Mucosa of gallbladder (tissue), 1 donor: ENCODE results near the gene TAF12. TPM values are rescaled to one million over a fixed set of nuclear protein-coding genes. Genes with fewer than 3 reads are reported as not detected.
"Not testable (repeated sequence)": the region's sequence is repeated elsewhere in the genome, so short reads cannot be mapped to it uniquely, and the experiment has no call there.

Experiments used
- DNase-seq: peaks from one replicate; pipeline ENCODE4 v3.0.0-alpha.2; 2020; ENCODE audit warnings: low spot score
- total RNA-seq: library from RNA; stranded (reverse); gene quantifications from one replicate; pipeline ENCODE4 v1.2.1, GENCODE V29; 2021
- donor health status: DM: no; HTN: no; CAD: no.

Gene TAF12
- total RNA-seq, 1 donor from 2014 or later, result 16.3 TPM

DNA sequence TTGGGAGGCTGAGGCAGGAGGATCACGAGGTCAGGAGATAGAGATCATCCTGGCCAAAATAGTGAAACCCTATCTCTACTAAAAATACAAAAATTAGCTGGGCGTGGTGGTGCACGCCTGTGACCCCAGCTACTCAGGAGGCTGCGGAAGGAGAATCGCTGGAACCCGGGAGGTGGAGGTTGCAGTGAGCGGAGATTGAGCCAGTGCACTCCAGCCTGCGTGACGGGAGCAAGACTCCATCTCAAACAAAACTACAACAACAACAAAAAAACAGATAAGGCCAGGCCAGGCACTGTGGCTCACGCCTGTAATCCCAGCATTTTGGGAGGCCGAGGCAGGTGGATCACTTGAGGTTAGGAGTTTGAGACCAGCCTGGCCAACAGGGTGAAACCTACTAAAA, 2.5 kb upstream of the TAF12 start:
- DNase-seq, result not testable (repeated sequence)

DNA sequence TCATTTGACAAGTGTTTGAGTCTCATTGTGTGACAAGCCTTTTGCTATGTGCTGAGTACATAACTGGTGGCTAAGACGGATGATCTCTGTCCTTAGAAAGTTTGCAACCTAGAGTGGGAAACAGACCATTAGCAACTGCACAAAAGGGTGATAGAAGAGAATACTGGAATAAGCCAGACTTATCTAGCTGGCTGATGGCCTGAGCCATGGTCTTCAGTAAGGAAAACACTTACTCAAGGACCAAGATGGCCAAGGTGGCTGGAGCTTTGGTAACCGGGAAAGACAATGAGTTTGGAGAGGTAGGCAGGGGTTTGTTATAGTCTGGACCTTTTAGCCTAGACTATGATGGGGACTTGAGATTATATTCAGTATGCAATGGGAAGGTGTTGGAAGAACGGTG, 1.6 kb upstream of the TAF12 start:
- no peak for DNase-seq

DNA sequence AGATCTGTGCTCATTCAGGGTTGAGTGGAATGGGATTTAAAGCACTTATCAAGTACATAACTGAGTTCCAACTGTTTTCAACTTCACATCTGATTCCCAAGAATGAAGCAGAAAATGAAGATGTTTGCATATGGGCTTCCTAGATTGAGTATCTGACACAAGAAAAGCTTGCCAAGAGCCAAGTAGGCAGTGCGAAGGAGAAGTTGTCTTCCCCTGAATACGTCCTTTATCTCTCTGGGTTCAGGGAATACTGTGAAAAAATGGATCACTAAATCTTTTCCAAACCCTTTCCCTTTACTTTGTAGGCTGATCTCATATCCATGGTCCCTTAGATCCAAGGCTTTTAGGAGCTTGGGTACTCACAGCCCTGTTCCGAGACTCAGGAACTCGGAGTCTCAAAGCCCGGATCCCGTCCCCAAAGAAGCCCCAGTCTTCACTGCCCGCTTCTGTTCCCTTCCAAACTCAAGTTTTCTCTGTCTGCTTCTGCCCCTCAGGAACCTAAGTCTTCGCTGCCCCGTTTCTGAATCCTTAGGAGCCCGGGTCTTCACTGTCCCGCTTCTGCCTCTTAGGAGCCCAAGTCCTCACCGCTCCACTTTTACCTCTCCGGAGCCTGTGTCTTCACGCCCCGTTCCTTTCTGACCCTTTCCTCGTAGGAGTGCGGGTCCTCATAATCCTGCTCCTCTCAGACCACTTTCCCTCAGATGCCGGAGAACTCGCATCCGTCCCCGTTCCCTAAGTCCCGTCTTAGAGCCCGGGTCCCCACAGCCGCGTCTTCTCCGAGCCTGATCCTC, 616 bp downstream of the TAF12 start:
- DNase-seq, result no peak

DNA sequence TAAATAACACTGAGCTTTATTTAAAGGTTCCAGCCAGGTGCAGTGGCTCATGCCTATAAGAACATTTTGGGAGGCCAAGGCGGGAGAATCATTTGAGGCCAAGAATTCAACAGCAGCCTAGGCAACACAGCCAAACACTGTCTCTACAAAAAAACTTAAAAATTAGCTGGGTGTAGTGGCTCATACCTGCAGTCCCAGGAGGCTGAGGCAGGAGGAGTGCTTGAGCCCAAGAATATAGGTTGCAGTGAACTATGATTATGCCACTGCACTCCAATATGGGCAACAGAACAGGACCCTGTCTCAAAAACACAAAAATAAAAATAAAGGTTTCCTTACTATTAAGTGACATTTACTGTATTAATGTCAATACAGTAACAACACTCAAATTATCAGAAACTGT, 2.1 kb downstream of the TAF12 start:
- DNase-seq, result no peak

DNA sequence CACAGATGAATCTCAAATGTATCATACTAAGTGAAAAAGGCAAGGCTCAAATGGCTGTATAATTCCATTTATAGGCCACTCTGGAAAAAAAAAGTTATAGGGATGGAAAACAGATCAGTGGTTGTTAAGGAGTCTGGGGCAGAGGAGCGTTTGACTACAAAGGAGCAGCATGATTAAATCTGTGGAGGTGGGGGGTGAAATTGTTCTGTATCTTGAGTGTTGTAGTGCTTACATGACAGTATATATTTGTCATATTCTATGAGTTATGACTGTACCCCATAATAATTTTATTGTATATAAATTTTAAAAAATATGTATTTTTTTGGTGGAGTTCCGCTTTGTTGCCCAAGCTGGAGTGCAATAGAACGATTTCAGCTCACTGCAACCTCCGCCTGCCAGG, 10.3 kb downstream of the TAF12 start:
- no peak for DNase-seq

DNA sequence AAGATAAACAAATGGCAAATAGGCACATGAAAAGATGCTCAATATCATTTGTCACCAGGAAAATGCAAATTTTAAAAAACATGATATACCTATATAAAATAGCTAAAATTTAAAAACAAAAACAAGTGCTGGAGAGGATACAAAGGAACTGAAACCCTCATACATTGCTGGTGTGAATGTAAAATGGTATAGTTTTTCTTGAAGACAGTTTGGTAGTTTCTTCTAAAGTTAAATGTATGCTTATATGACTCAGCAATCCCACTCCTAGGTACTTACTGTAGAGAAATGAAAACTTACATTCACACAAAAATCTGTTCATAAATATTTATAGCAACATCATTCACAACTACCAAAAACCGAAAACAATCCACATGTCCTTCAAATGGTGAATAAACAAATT, 11.2 kb downstream of the TAF12 start:
- DNase-seq, result no peak

DNA sequence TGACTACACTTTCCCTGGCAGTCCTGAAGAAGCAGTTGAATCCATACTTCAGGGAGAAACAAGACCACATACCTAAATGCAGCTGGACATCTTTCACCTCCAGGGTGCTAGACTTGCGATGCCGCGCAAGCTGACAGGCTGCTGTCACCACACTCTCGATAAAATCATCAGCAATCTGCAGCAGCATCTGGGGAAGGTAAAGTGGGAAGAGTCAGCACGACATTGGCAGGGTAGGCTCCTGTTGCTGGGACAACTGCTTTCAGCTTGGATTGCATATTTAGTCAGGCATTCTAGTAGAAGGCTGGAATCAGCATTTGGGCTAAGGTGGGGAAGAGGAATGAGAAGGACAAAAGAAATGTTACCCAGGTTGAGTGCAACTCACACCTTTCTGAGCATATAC, 29.7 kb downstream of the TAF12 start:
- DNase-seq, result no peak

DNA sequence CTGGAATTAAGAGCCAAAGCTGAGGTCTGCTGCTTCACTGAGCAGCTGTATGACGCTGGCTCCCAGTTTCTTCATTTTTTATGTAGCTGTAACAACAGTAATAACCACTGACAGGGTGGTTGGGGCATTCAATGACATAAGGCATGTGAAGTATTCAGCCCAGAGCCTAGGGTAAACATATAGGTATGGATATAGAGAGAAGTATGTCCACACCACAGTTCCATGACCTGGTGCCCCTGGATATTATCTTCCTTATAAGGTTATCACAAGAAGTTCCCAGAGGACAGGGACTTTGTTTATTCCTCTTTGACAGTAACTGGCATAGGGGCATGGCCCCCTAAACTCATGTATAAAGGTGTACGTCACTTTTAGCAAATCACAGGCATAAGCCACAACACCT, 36.1 kb downstream of the TAF12 start:
- no peak for DNase-seq

DNA sequence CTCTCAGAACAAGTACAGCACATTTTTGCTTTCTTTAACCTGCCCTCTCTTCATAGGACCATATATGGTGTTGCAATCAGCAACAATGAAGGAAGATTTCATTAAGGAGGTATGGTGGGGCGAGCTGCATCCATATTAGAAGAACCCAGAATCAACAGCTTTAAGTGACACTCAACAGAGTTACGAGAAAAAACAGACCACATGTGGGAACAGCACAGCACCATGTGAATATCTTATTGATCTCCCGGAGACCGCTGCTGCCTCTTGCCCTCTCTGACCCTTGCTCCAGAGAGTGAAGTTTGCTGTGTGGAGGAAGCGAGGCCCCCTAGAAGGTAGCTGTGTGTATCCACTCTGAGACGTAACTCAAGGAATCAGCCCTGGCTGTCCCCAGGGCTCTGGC, 37.9 kb downstream of the TAF12 start:
- no peak for DNase-seq

DNA sequence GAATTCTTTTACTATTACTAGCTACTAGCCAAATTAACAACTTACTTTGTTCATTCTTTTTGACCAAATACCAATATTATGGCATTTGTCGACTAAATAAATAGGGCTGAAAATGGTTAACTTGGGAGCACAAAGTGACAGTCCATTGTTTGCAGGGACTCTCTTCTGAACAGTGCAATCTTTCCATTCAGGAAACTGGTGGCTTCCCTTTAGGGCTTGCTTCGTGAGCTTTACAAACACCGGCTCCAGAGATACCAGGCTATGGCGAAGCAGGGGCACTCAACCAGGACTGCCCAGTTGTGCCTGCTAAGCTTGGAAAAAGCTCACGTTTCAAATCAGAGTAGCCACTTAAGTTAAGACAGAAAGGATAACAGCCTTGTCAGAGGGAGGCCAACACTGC, 38.5 kb downstream of the TAF12 start:
- DNase-seq, result no peak

DNA sequence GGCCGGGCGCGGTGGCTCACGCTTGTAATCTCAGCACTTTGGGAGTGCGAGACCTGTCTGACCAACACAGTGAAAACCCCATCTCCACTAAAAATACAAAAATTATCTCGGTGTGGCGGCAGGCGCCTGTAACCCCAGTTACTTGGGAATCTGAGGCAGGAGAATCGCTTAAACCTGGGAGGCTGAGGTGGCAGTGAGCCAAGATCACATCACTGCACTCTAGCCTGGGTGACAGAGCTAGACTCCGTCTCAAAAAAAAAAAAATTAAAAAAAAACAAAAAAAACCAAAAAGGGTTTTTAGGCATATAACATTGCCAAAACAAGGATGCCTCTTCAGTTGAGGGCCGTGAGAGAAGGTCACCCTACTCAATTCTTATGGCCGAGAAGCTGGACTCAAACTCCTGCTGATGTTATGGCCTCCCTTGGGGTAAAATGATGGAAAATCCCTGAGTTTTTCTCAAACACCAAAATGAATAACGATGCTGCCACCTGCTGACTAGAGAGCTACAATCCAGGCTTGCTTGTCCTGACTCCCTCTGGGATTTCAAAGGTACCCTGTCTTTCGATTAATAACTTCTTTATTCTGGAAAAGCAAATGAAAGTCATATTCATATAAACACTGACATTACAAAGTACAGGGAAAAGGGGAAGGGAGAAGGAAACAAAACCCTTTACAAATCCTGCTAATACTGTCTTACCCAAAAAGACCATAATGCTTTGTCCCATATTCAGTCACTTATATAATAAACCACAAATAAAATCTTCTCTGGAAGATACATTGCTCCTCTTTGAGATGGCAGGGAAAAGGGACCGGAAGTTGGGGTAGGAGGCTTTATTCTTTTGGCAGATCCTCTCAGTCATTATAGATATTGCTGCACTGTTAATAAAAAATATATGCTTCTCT, 40.1 kb downstream of the TAF12 start:
- DNase-seq, result peak; percentile 64

DNA sequence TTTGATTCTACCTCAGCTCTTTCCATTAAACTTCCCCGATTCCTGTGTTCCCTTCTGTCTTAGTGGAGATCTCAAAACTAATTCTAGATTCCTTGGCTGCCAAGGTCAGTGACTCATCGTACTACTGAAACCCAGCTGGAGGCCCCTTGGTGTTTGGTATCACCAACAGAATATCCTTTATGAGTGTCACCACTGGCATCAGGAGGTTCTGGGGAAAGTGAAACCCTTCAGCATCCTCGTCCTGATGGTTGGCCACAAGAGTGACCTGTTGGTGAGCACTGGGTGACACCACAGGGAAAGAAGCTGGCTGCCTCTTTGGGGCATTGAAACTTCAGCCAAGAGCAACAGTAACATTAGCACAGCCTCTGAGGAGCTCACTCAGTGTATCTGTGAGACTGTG, 41.2 kb downstream of the TAF12 start:
- DNase-seq, result no peak

DNA sequence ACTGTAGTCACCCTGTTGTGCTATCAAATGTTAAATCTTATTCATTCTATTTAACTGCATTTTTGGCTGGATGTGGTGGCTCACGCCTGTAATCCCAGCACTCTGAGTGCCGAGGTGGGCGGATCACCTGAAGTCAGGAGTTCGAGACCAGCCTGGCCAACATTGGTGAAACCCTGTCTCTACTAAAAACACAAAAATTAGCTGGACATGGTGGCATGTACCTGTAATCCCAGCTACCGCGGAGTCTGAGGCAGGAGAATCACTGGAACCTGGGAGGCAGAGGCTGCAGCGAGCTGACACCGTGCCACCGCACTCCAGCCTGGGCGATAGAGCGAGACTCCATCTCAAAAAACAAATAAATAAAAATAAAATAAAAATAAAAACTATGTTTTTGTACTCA, 46.6 kb downstream of the TAF12 start:
- DNase-seq, result not testable (repeated sequence)

DNA sequence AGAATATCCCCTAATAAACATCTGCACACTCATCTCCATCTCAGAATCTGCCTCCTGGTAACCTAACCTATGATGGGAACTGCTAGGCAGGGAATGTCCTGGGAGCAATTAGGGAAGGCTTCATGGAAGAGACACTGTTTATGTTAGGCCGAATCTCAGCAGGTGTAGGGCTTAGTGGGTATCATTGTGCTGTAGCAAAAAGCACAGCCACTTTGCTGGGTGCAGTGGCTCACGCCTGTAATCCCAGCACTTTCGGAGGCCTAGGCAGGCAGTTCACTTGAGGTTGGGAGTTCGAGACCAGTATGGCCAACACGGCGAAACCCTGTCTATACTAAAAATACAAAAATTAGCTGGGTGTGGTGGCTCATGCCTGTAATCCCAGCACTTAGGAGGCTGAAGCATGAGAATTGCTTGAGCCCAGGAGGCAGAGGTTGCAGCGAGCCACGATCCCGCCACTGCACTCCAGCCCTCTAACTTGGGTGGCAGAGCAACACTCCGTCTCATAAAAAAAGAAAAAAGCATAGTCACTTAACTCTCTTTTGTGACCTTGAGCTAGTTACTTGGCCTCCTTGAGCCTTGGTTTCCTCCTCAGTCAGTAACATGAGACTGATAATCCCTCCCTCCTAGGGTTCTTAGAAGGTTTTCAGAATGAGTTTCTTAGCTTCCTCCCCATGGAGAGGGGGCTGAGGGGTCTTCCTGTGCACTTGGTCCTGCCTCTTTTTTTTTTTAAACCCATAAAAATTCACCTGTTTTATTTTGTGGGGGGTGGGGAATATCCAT, 47.3 kb downstream of the TAF12 start:
- no peak for DNase-seq

DNA sequence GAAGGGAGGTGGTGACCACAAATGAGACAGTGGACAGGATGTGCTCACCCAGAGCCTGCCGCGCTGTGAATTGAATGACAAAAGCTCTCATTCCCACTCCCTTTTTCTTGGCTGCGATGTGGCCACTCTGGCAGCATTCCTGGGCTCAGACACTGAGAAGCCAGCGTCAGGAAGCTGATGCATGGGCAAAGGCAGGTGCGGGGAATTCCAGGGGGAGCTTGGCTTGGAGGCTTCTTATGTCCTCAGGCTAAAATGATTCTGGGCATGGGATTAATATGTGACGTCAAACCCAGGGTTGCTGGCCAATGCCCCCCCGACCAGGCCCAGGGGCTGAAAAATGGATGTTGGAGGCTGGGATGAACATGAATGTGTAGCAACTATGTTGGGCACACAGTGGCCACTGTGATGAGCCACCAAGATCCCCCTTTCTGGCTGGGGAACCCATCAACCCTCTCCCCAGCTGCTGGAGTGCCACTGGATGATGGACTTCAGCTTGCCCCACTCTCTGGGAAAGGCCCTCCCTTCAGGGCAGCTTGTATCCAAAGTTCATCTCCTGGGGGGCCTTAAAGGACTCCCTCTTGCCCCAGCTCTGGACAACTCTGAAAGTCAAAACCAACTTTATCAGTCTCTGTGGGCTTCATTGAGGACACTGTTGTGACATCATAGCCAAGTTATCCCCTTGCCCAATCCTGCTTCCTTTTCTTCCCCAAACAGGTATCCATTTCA, 48.0 kb downstream of the TAF12 start:
- DNase-seq, result not testable (repeated sequence)

DNA sequence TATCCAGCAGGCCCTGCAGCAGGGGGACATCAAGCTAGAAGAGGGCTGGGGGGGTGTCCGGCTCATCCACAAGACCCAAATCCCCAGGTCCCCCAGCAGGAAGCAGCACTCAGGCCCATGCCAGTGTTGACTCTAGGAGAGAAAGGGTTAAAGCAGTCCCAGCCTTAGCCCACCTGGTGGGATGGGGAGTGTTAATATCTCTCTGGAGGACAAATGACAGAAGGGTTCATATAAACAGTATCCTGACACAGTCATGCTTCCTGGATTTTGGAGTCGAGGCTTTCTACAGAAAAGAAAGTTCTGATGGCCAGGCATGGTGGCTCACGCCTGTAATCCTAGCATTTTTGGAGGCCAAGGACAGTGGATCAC, 48.9 kb downstream of the TAF12 start:
- not testable (repeated sequence) for DNase-seq

DNA sequence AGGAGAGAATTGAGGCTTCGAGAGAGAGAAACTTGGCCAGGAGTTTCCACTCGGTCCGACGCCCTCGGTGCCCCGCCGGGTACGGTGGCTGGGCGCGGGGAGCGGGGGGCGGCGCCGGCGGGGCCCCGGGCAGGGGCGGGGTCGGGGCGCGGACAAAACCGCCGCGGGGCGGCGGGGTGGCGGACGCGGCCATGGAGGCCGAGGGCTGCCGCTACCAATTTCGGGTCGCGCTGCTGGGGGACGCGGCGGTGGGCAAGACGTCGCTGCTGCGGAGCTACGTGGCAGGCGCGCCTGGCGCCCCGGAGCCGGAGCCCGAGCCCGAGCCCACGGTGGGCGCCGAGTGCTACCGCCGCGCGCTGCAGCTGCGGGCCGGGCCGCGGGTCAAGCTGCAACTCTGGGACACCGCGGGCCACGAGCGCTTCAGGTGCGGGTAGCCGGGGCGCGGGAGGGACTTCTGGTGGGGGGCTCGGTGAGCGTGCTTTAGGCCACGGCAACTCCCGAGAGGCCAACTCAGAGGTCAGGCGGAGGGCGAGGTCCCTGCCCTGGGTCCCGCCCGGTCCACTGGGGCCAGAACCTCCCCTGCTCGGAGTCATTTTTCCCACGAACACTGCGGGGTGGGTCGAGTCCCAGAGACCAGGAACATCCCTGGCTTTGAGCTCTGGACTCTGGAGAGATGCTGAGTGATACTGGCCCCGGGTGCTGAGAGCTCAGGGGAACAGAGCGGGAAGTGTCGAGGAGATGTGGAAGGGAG, 50.4 kb downstream of the TAF12 start:
- DNase-seq, result no peak

DNA sequence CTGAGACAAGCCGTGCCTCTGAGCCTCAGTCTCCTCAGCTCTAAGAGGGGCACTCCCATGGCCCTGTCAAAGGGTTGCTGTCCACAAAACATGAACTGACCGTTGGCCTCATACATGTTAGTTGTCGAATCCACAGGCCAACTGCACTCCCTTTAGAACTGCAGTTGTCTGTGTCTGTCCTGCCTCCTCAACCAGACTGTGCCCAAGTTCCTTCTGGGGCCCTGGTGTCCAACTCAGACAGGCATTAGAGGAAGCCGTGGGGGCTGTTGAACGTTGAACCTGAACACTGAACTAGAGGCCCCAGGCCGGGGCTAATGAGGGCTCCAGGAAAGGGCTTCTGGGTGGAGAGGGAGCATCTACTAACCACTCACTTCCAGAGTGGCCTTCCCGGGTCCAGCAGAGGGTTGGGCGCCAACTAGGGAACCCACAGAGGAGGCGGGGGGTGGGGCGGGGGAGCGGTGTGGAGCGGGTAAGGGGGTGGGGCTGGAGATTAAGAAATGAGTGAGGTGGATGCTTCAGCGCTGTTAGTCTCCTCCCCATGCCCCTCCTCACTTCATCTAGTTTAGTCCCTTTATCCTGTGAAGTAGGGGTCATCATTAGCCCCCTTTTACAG, 51.1 kb downstream of the TAF12 start, which contains the start of gene RAB42:
Gene RAB42, plus strand, starts transcription at position 558 of the 613 bp plus-strand sequence. CDS start 247 bp downstream, outside the sequence.
- no peak for DNase-seq

DNA sequence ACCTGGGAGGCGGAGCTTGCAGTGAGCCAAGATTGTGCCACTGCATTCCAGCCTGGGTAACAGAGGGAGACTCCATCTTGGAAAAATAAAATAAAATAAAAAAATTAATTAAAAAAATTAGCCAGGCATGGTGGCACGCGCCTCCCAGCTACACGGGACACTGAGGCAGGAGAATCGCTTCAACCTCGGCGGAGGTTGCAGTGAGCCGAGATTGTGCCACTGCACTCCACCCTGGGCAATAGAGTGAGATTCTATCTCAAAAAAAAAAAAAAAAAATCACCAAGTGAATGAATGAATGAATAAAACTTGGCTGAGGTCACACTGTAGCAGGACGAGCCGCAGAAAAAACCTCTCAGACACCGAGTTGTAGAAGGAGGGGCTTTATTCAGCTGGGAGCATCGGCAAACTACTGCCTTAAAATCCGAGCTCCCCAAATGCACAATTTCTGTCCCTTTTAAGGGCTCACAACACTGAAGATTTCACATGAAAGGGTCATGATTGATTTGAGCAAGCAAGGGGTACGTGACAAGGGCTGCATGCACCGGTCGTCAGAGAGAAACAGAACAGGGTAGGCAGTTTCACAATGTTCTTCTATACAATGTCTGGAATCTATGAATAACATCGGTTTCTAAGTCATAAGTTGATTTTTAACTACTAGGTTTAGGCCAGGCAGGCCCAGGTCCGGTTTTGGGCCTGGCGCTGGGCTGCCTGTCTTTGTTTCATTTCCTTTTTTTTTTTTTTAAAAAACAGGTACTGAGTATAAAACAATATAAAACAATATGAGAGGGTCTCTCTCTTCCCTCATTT, 56.1 kb downstream of the TAF12 start:
- not testable (repeated sequence) for DNase-seq
